Measurements from ENCODE around the gene SAPCD2. TPM values are rescaled to one million over a fixed set of nuclear protein-coding genes. Genes with fewer than 3 reads are reported as not detected.

The SAPCD2 gene
- total RNA-seq, 1 experiment from 2014 or later = 69.8 TPM

DNA sequence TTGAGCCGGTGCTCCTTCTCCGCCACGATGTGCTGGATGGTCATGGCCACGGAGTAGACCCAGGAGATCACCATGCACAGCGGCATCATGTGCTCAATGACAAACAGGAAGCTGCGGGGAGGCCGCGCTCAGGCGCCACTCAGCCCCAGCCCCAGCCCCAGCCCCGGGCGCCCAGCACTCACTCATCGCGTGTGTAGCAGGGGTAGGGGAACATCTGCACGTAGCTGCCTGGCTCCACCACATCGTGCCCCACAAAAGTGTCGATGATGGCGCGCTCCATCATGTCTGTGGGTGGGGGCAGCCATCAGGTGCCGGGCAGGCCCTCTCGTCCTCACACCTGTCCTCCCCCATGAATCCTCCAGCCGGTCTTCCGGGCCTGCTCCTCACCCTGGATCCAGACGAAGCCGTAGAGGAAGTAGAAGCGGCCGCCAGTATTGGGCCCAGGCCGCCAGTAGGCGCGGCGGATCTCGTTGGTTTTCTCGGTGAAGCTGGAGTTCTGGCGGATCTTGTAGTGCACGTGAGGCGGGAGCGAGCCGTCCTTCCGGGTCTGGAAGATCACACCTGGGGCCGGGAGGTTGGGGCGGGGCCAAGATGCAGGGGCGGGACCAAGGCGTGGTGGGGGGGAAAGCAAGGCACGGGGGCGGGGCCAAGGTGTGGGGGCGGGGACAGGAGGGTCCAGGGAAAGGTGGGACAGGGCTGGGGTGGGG lies 52.4 kb downstream of the SAPCD2 start:
- no peak for DNase-seq (ENCODE audit: low read depth)

DNA sequence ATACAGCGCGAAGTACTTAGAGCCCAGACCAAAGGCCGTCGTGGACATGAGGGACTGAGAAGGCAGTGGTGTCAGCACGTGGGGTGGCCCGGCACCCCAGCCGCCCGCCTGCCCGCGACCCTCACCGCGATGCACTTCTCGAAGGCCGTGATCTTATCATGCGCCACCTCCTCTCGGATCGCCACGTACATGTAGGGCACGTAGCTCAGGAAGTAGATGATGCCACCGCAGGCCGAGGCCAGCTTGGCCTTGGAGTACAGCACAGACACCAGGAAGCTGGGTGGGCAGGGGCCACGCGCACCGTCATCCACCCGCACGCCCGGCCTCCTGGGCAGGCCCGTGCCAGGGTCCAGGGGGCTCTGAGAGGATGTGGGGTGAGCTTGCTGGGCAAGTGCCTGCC lies 53.3 kb downstream of the SAPCD2 start:
- DNase-seq (ENCODE audit: low read depth) = no peak

DNA sequence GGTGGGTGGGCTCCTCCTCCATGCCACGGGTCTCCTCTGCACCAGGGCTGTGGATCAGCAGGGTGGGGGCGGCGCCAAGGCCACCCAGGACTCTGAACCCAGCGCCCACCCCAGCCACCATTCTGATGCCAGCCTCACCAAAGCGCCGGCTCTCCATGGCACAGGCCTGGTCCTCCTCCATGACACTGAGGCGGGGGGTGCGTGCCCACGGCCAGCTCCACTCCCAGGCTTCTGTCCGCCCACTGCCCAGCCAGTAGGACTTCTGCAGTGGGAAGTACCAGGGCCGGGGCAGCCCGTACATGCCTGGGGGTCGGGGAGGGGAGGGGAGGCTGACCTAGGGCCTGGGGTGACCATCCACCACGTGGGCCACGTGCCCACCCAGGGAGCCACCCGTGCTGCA lies 53.9 kb downstream of the SAPCD2 start:
- no peak for DNase-seq (ENCODE audit: low read depth)

DNA sequence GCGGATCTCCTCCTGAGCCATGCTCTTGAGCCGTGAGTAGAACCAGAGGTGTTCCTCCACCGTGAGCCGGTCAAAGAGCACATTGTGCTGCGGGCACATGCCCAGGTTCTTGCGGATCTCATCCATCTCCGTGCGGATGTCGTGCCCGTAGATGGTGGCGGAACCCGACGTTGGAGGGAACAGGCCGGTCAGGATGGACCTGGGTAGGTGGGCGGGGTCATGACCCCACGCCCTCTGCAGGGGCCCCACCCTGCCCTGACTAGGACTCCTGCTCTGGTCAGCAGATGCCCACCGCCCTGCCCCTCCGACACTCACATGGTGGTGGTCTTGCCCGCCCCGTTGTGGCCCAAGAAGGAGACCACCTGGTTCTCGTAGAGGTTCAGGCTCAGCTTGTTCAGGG lies 54.4 kb downstream of the SAPCD2 start:
- no peak for DNase-seq (ENCODE audit: low read depth)

DNA sequence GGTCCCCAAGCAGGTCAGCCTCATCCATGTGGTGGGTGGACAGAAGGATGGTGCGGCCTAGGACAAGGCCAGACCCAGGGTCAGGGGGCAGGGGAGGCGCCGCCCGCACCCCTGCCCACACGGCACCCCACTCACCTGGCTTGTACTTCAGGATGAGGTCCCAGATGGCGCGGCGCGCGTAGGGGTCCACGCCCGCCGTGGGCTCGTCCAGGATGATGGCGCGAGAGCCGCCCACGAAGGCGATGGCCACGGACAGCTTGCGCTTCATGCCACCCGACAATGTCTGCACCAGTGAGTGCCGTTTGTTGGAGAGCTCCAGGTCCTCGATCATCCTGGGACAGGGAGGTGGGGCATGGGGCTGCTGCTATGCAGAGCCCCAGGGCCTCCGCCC lies 54.8 kb downstream of the SAPCD2 start:
- DNase-seq (ENCODE audit: low read depth) = no peak

DNA sequence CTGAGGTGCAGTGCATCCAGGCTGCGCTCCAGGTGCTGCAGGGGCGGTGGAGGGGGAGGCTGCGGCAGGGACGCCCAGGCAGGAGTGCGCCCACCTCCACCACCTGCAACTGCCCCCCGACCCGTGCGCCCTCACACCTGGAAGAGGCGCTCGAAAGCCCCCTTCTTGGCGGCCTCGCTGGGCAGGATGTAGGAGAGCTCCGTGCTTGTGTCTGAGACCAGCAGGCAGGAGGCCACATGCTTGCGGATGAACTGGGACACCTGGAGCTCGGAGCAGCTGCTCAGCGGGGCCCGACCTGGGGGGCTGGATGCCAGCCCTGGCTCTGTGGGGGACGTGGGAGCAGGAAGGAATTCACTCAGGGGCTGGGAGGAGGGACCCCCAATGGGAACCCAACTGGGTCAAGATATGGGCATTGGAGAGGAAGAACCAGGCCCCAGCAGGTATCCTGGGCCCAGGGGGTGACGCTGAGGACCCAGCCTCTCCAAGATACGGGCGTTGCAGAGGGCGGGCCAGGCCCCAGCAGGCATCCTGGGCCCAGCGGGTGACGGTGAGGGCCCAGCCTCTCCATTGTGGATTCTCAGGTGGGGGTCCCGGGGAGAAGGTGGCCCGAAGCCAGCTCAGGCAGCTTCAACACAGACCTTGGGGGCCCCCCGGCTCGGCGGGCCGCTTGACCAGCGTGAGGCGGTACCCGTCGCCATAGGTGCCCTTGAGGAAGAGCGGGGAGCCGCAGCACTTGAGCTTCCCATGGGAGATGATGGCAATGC lies 55.4 kb downstream of the SAPCD2 start:
- no peak for DNase-seq (ENCODE audit: low read depth)

DNA sequence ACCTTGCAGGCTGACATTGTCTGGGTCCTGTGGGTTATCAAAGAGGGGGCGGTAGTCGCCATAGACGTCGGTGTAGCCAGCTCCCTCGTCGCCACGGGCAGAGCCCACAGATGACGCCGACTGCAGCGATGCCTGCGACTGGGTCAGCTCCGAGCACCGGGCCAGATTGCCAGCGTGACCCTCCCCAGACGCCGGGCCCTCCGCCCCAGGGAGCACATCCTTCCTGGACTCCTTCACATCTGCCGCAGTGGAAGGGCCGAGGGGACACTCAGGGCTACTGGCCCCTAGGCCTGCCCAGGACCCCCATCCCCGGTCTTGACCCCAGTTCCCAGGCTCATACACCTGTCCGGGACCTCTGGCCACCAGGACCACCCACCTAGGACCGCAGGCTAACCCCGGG lies 56.2 kb downstream of the SAPCD2 start:
- no peak for DNase-seq (ENCODE audit: low read depth)

DNA sequence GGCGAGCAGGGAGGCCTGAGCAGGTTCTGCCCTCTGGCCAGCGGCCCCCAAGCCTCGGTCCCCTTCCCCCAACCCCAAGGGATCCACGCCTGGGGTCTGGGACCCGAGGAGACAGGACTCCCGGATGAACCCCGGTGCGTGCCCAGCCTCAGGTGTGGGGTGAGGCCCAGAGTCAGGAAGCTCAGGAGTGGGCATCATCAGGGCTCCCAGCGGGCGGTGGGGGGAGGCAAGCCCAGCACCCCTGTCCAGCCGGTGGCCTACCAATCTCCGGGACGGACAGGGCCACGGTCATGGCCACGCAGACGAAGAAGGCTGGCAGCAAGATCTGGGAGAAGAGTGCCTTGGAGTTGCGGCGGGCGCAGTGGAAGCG lies 56.8 kb downstream of the SAPCD2 start:
- DNase-seq (ENCODE audit: low read depth) = no peak

DNA sequence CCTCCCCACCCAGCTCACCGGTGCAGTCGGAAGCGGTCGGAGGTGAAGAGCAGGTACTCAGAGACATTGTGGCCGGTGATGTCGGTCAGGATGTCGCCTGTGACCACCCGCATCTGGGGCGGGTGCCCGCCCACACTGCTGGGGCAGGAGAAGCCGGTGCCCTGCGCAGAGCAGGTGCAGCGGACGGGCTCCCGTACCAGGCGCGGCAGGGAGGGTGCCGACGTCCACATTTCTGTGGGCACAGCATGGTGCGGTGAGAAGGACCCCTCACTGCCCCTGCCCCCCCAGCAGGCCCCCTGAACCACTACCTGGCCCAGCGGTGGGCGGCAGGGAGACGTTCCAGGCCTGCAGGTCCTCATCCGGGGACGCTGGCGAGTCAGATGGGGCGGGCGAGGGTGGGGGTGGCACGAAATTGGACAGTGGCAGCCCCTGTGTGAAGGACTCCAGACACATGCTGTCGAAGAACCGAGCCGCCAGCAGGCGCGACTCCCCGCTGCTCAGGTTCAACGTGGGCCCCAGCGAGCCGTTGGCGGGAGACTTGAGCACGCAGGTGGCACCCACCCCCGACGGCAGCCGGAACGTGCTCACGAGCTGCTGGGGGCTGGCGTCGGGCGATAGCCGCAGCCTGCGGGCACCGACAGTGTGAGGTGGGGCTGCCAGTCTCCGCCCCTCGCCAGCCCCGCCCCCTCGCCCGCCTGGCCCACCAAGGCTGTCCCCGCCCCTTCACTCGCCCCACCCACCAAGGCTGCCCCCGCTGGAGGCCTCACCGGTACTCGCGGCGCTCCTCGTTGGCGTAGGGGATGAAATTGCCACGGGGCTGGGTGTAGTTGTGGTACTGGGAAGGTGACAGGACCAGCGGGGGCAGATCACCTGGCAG lies 57.4 kb downstream of the SAPCD2 start:
- no peak for DNase-seq (ENCODE audit: low read depth)

Other genes starting within 250 kb of the SAPCD2 start
- gene AJM1, start 228.1 kb downstream of the SAPCD2 start, total RNA-seq (2014; rRNA removed; shearing (Covaris generic)) = 0.18 and 0.74 TPM in 2 replicates
- gene PHPT1, start 221.1 kb downstream of the SAPCD2 start, total RNA-seq (2014; rRNA removed; shearing (Covaris generic)) = 67.5 and 92.7 TPM in 2 replicates
- gene MAMDC4, start 218.2 kb downstream of the SAPCD2 start, total RNA-seq (2014; rRNA removed; shearing (Covaris generic)) = 2.1 and 6.1 TPM in 2 replicates
- 379 and 424 TPM in 2 replicates for gene EDF1, start 204.2 kb downstream of the SAPCD2 start, total RNA-seq (2014; rRNA removed; shearing (Covaris generic))
- 25.4 and 34.6 TPM in 2 replicates for gene TRAF2, start 184.0 kb downstream of the SAPCD2 start, total RNA-seq (2014; rRNA removed; shearing (Covaris generic))
- gene FBXW5, start 125.8 kb downstream of the SAPCD2 start, total RNA-seq (2014; rRNA removed; shearing (Covaris generic)) = 98.8 and 99.2 TPM in 2 replicates
- gene C8G, start 125.3 kb downstream of the SAPCD2 start, total RNA-seq (2014; rRNA removed; shearing (Covaris generic)) = 1.2 TPM in 1 of 2 replicates, not detected in the other
- not detected in 2 replicates for gene LCN12, start 118.3 kb downstream of the SAPCD2 start, total RNA-seq (2014; rRNA removed; shearing (Covaris generic))
- not detected in 2 replicates for gene PTGDS, start 93.1 kb downstream of the SAPCD2 start, total RNA-seq (2014; rRNA removed; shearing (Covaris generic))
- gene LCNL1, start 87.6 kb downstream of the SAPCD2 start, total RNA-seq (2014; rRNA removed; shearing (Covaris generic)) = not detected in 2 replicates
- gene PAXX, start 78.1 kb downstream of the SAPCD2 start, total RNA-seq (2014; rRNA removed; shearing (Covaris generic)) = 60.5 and 66.9 TPM in 2 replicates
- 0.18 and 3.9 TPM in 2 replicates for gene CLIC3, start 74.0 kb downstream of the SAPCD2 start, total RNA-seq (2014; rRNA removed; shearing (Covaris generic))
- gene ABCA2, start 42.3 kb downstream of the SAPCD2 start, total RNA-seq (2014; rRNA removed; shearing (Covaris generic)) = 1.2 and 2.2 TPM in 2 replicates
- not detected in 2 replicates for gene FUT7, start 38.5 kb downstream of the SAPCD2 start, total RNA-seq (2014; rRNA removed; shearing (Covaris generic))
- gene NPDC1, start 24.4 kb downstream of the SAPCD2 start, total RNA-seq (2014; rRNA removed; shearing (Covaris generic)) = 15.9 and 17.4 TPM in 2 replicates
- gene ENTPD2, start 16.5 kb downstream of the SAPCD2 start, total RNA-seq (2014; rRNA removed; shearing (Covaris generic)) = not detected in 2 replicates
- 6.1 and 12.4 TPM in 2 replicates for gene UAP1L1, start 7.0 kb upstream of the SAPCD2 start, total RNA-seq (2014; rRNA removed; shearing (Covaris generic))
- gene MAN1B1, start 16.4 kb upstream of the SAPCD2 start, total RNA-seq (2014; rRNA removed; shearing (Covaris generic)) = 57.5 and 61.9 TPM in 2 replicates
- 23.0 and 35.4 TPM in 2 replicates for gene DPP7, start 44.2 kb upstream of the SAPCD2 start, total RNA-seq (2014; rRNA removed; shearing (Covaris generic))
- 0.06 TPM in 1 of 2 replicates, not detected in the other for gene GRIN1, start 68.6 kb upstream of the SAPCD2 start, total RNA-seq (2014; rRNA removed; shearing (Covaris generic))
- not detected in 2 replicates for gene LRRC26, start 99.5 kb upstream of the SAPCD2 start, total RNA-seq (2014; rRNA removed; shearing (Covaris generic))
- not detected in 2 replicates for gene TMEM210, start 101.5 kb upstream of the SAPCD2 start, total RNA-seq (2014; rRNA removed; shearing (Covaris generic))
- 11.3 and 23.5 TPM in 2 replicates for gene ANAPC2, start 118.0 kb upstream of the SAPCD2 start, total RNA-seq (2014; rRNA removed; shearing (Covaris generic))
- gene SSNA1, start 118.1 kb upstream of the SAPCD2 start, total RNA-seq (2014; rRNA removed; shearing (Covaris generic)) = 169 and 188 TPM in 2 replicates
- gene TPRN, start 130.2 kb upstream of the SAPCD2 start, total RNA-seq (2014; rRNA removed; shearing (Covaris generic)) = 11.7 and 12.8 TPM in 2 replicates
- 62.3 and 65.4 TPM in 2 replicates for gene TMEM203, start 135.1 kb upstream of the SAPCD2 start, total RNA-seq (2014; rRNA removed; shearing (Covaris generic))
- 14.3 and 15.3 TPM in 2 replicates for gene NDOR1, start 135.1 kb upstream of the SAPCD2 start, total RNA-seq (2014; rRNA removed; shearing (Covaris generic))
- not detected in 2 replicates for gene RNF208, start 151.7 kb upstream of the SAPCD2 start, total RNA-seq (2014; rRNA removed; shearing (Covaris generic))
- 0.91 TPM in 1 of 2 replicates, not detected in the other for gene CYSRT1, start 154.6 kb upstream of the SAPCD2 start, total RNA-seq (2014; rRNA removed; shearing (Covaris generic))
- gene RNF224, start 156.9 kb upstream of the SAPCD2 start, total RNA-seq (2014; rRNA removed; shearing (Covaris generic)) = 0.21 TPM in 1 of 2 replicates, not detected in the other
- gene SLC34A3, start 160.3 kb upstream of the SAPCD2 start, total RNA-seq (2014; rRNA removed; shearing (Covaris generic)) = not detected in 2 replicates
- 294 and 321 TPM in 2 replicates for gene TUBB4B, start 170.7 kb upstream of the SAPCD2 start, total RNA-seq (2014; rRNA removed; shearing (Covaris generic))
- not detected in 2 replicates for gene STPG3, start 180.7 kb upstream of the SAPCD2 start, total RNA-seq (2014; rRNA removed; shearing (Covaris generic))
- 62.2 and 74.7 TPM in 2 replicates for gene NELFB, start 184.8 kb upstream of the SAPCD2 start, total RNA-seq (2014; rRNA removed; shearing (Covaris generic))
- gene TOR4A, start 207.2 kb upstream of the SAPCD2 start, total RNA-seq (2014; rRNA removed; shearing (Covaris generic)) = 13.4 and 18.7 TPM in 2 replicates
- 3.5 and 10.0 TPM in 2 replicates for gene NRARP, start 231.7 kb upstream of the SAPCD2 start, total RNA-seq (2014; rRNA removed; shearing (Covaris generic))

Data from Daoy (cell line).